GM19452 (cell line): ENCODE measurements around the gene FAM180A.
"Not testable (repeated sequence)": the region's sequence is repeated elsewhere in the genome, so short reads cannot be mapped to it uniquely, and the experiment has no call there.

Experiments
- ATAC-seq: cut with Tn5 transposase; IDR thresholded peaks from one replicate; pipeline ENCODE4 v1.9.1; 2021; ENCODE audit not compliant: unreplicated experiment

FAM180A gene

DNA sequence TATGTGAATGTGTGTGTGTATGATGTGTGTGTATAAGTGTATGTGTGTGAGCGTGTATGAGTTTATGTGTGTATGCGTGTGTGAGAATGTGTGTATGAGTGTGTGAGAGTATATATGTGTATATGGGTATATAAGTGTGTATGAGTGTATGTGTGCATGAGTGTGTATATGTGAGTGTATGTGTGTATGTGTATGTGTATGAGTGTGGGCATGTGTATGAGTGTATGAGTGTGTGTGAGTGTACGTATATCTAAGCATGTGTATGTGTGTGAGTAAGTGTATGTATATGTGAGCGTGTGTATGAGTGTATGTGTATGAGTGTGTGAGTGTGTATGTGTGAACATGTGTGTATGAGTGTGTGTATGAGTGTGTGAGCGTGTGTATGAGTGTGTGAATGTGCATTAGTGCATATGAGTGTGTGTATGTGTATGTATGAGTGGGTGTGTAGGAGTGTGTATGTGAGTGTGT lies 33.5 kb downstream of the FAM180A start:
- no peak for ATAC-seq

DNA sequence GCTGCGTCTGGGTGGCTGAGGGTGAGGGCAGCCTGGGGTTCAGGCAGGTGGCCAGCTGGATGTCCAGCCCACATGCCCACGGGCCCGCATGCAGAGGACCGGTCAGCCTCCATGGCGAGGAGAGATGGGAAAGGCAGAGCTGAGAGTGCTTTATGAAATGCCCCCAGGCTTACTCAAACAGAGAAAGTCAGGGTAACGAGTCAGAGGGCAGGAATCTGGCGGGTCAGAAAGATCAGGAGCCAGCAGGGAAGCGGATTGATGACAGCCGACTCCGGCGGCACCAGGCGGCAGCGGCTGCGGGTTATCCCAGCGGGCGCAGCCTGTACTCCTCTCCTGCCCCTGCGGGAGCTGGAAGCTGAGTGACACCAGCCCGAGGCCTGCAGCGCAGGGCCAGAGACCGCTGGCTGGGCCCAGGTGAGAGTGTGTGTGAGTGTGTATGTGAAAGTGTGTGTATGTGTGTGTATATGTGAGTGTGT lies 34.0 kb downstream of the FAM180A start:
- no peak for ATAC-seq

DNA sequence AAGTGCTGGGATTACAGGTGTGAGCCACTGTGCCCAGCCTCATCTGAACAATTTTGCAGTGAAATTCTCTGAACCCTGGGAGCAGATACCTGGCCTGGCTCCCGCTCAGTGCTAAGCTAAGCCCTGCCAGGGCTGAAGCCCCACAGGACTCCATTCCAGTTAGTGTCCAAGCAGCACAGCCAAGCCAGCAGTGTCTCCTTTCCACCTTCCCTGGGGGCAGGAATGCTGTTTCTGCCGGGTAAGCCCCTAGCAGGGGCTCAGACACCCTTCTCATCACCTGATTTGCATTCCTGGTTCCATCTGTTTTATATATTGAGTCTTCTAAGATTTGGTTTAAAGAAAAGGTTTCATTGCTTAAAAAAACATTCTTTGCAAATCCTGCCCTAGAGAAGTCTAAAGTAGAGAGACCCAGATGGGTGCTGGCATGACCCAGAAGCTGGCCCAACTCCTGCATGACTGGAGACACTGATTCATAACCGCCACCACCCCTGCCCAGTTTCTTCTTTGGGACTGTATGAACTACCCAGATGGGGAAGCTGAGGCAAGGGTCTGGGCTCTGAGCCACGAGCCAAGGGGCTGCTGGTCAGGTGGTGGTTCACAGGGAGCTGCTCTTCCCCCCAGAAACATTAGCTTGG lies 34.7 kb downstream of the FAM180A start:
- ATAC-seq, result no peak

- no peak for ATAC-seq
Observed at GRCh38 chr7:135712796-135713195, 35.8 kb downstream of the FAM180A start.

- no peak for ATAC-seq
Observed at GRCh38 chr7:135712182-135712782, 36.3 kb downstream of the FAM180A start.

GRCh38 chr7:135711139-135711469 lies 37.5 kb downstream of the FAM180A start:
- no peak for ATAC-seq

GRCh38 chr7:135710417-135711138 lies 38.0 kb downstream of the FAM180A start:
- ATAC-seq, result no peak

DNA sequence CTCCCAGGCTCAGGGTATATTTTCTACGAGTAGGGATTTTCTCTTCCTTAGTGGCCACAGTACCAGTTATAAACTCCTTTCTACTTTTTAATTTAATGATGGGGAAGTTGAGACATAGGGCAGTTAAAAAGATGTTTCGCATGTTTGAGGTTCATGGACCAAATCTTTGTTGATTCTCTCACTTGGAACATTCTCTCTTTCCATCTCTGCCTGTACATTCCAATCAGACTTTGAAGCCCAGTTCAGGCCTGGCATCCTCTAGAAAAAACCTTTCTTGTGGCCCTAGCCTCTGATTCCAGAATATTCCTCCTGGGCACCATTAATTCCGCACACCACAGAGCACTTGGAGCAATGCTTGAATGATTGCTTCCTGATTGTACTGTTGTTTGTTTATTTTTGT lies 39.1 kb downstream of the FAM180A start:
- ATAC-seq, result no peak

DNA sequence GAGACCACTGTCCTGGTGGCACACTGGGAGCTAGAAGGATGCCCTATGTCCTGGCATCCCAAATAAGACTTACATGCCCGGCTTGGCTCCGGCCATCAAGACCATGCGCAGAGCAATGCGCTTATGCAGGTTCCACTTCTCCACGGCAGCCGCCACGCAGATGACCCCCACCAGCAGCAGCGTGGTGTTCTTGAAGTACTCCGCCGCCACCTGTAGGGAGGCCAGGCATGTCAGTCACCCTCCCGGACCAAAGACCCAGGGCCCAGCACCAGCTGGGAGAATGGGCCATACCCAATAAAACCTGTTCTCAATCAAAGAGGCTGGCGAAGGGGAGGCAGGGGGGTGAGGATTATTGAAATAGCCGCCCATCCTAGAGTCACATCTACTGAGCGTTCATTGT lies 40.6 kb downstream of the FAM180A start:
- ATAC-seq, result no peak

GRCh38 chr7:135707570-135707966 lies 41.0 kb downstream of the FAM180A start:
- no peak for ATAC-seq

DNA sequence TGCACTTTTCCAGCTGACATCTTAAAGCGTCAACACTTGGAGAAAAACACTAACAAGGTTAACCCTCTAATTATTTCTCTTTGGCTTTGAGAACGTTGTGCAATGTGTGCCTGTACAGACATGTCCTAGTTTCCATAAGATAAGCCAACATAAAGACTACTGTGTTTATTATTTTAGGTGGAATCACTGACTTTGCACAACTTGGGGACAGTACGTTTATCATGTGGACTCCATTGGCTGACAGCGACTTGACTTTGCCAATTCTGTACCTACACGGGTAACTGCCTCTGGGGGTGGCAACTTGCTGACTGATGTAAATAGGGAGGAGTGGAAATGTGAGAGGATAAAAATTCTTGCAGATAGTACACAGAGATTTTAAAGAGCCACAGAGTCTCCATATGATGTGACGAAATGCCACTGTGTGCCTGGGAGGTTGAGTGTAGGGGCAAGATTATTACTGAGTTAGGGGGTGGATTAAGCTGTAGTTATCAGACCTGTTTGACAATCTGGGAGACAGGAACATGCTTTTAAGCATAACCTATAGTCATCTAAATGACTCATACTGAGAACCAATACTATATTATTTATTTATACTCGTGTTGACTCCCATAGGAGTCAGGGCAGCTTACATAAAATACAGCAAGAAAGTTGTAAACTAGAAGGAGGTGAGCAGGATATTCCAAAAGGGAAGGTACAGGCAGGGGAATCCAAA lies 41.6 kb downstream of the FAM180A start:
- ATAC-seq, result no peak

DNA sequence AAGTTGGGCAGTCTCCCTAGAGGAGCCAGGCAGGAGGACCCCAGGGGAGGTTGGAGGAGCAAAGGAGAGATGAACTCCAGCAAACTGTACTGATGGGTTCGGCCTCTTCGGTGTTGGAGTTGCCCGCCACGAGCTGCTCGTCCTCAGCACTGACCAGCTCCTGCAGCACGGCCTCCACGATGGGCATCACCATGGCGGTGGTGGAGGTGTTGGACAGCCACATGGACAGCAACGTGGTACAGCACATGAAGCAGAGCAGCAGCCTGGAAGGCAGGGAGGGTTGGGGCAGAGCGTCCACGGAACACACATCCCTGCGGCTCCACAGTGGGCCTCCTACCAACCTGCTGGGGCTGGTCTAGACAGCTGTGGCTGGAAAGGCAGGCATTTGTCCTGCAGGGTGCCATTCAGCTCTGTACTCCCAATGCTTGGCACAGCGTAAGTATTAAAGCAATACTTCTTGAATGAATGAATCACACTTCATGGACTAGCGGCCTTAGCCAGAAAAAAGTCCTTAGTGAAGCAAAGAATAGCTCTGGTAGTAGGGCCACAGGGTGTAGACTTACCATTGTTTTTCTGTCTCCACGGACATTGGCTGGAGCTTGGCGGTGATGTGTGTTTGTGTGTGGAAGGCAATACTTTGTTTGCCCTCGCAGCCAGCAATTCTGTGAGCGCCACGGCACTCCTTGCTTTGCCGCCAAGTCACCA lies 42.4 kb downstream of the FAM180A start:
- ATAC-seq, result no peak

- ATAC-seq, result no peak
Observed at GRCh38 chr7:135704698-135705097, 43.9 kb downstream of the FAM180A start.

DNA sequence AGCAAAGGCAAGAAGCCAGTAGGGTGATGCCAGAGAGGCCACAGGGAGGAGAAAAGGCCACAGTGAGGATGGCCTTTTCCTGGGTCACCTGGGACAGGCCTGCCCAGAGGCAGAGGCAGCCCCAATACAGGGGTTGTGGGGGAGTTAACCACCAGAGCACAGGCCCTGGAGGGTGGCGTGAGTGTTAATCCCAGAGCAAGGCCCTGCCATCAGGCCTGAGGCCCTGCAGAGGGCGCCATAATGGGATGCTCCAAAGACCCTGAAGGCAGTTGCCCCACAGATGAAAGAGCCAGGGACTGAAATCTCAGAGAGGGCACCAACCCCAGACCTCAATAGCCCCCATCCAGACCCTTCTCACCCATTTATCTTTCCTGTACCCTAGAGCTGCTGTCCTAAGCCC lies 44.5 kb downstream of the FAM180A start:
- no peak for ATAC-seq

DNA sequence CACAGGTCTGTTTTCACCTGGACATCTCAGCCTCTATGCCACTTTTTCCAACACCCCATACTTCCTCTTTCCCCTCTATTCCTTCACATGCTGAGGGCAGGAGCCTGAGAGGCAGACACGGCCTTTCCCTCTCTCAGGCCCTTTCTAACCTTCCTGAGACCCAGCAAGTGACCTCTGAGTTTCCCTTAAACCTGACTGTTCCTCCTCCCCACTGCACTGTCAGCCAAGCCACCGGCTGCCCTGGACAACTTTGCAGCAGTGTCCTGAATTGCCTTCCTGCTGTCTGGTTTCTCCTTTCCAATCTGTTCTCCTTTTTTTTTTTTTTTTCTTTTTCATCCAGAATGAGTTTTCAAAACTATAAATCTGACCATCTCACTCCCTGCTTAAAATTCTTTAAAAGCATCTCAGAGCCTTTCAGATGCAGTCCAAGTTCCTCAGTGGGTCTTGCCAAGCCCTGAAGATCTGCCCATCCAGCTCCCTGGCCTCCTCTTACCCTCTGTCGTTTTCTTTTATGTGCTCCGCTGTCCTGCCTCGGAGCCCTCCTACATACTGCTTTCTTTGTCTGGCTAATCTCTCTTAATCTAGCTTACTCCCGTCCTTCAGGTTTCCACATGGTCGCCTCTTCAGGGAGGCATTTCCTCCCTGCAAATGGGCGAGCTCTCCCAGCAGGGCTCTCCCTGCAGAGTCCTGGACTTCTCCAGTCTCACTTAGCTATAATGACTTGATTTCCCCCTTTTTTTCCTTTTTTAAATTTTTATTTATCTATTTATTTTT lies 51.1 kb downstream of the FAM180A start:
- no peak for ATAC-seq

- ATAC-seq, result no peak
Observed at GRCh38 chr7:135693558-135693957, 55.1 kb downstream of the FAM180A start.

DNA sequence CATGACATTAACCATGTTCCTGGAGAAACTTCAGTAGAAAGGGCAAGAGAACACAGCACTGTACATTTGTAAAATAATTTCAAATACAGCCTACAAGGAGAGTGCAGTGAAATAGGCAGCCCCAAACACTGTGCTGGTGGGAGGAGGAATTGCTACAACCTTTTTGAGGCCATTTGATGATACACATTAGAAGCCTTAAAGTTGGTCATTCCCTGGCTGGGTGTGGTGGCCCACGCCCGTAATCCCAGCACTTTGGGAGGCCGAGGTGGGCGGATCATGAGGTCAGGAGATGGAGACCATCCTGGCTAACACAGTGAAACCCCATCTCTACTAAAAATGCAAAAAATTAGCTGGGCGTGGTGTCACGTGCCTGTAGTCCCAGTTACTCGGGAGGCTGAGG lies 56.0 kb downstream of the FAM180A start:
- not testable (repeated sequence) for ATAC-seq

DNA sequence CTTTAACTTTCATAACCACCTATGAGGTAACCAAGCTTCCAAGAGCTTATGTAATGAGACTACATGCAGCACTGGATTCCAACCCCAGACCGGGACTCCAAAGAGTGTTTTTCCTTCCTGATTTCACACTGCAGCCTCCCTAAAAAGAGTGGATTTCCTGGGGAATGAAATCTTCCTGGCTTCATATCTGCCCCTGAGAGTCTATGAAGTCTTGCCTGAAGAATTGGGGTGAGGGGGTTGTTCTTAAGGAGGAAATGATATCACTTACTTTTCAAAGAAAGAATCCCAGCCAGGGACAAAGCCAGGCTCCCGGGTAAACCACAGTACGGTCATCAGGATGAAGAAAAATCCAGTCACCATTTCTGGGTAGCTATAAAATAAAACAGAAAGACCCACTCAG lies 56.6 kb downstream of the FAM180A start:
- no peak for ATAC-seq

- no peak for ATAC-seq
Observed at GRCh38 chr7:135690566-135690965, 58.0 kb downstream of the FAM180A start.

- ATAC-seq, result no peak
Observed at GRCh38 chr7:135687466-135687865, 61.1 kb downstream of the FAM180A start.
